ENCODE measurements around the gene CCDC28B. TPM values are rescaled to one million over a fixed set of nuclear protein-coding genes. Genes with fewer than 3 reads are reported as not detected.

CCDC28B gene
- total and polyA plus RNA-seq, 2 donors (not counting 3 experiments of a cell fraction or from before 2014, with no cell fraction given), result 12.0 to 19.1 TPM

- no peak for DNase-seq (ENCODE audit: low read depth, low spot score)
- Histone ChIP-seq H3K4me1 (ENCODE audit: control insufficient read depth, extremely low read depth, insufficient read depth, low read length) (peaks cover 22% of the 10 kb centered on the region), H4K20me1 (replicated peaks; ENCODE audit: control insufficient read depth, extremely low read depth, insufficient read depth, low read length) (no peaks in the 10 kb centered on the region), H2AFZ (ENCODE audit: low read depth, low read length) (peak overlapping the region; percentile 34), H3K9me1 (replicated peaks; ENCODE audit: control insufficient read depth, extremely low read depth, insufficient read depth, low read length) (no peaks in the 10 kb centered on the region), H3K9me3 (replicated peaks; ENCODE audit: control insufficient read depth, insufficient read depth, low read length) (no peaks in the 10 kb centered on the region), H3K27me3 (ENCODE audit: control insufficient read depth in 2 of 2, insufficient read depth in 2 of 2, low read length in 2 of 2) (no peaks in the 10 kb centered on the region), H3K36me3 (ENCODE audit: control insufficient read depth in 2 of 2, extremely low read depth in 1 of 2, insufficient read depth in 2 of 2, low read length in 2 of 2) (peaks cover 10 to 12% of the 10 kb centered on the region in 2 experiments), H3K9ac (replicated peaks; ENCODE audit: extremely low read depth, insufficient read depth, low read length) (peak overlapping the region; percentile 95), H3K27ac (ENCODE audit: insufficient read depth, low read depth, low read length) (peak overlapping the region; percentile 88), H3K4me2 (ENCODE audit: insufficient read depth, low read length) (peak overlapping the region; percentile 96), H3K4me3 (replicated peaks in 1 of 3; ENCODE audit: insufficient read depth in 1 of 3, low read depth in 1 of 3, low read length in 3 of 3) (peak overlapping the region; percentile 53 to 90 (median 89)), H3K79me2 (ENCODE audit: control insufficient read depth, insufficient read depth, low read length) (peaks cover 45% of the 10 kb centered on the region)
- intact Hi-C loops (cut with micrococcal nuclease), result loop anchor here (1.0 to 2.0 kb wide), 2 partner anchors 20 to 108 kb away; partner anchors contain the start of genes CCDC28B and TMEM39B
- peak; percentile 71 for FAIRE-seq
- dilution Hi-C loops (cut with MboI; ENCODE audit: extremely low pct_ligation_motif_present, low sequenced_read_pairs), result no loop called here
- TSS peak; percentile 36 for BruUV-seq (replicated peaks)
- POLR2A ChIA-PET, result interaction anchor here (0.6 to 2.5 kb wide), 4 partner anchors 14 to 72 kb away, joined by 3 to 9 read pairs (median 4); partner anchors contain the start of genes CCDC28B and KPNA6
- CTCF ChIA-PET, result interaction anchor here (1.1 to 2.3 kb wide), 3 partner anchors 36 to 105 kb away, joined by 4 to 13 read pairs (median 6); partner anchors contain the start of gene KPNA6
- TF ChIP-seq POLR2AphosphoS5 (IDR thresholded peaks at IDR 0.05; ENCODE audit: insufficient read depth, low read depth, low read length) (no peak), JUN (IDR thresholded peaks at IDR 0.05; ENCODE audit: borderline replicate concordance, insufficient read depth, insufficient read length, low read depth) (no peak), MYC (IDR thresholded peaks at IDR 0.05; ENCODE audit: low read depth, low read length) (no peak), EZH2 (IDR thresholded peaks at IDR 0.05; ENCODE audit: borderline replicate concordance, low read depth, low read length, severe bottlenecking) (no peak), MAX (IDR thresholded peaks at IDR 0.05; ENCODE audit: insufficient read depth, insufficient read length) (no peak), FOS (IDR thresholded peaks at IDR 0.05; ENCODE audit: borderline replicate concordance, insufficient read depth, low read length) (no peak), POLR2A (IDR thresholded peaks at IDR 0.05; ENCODE audit: low read depth, low read length) (no peak), GATA2 (IDR thresholded peaks at IDR 0.05; ENCODE audit: insufficient read depth, insufficient read length, low read depth, low read length) (no peak)
- TF ChIP-seq, protein P1, sequence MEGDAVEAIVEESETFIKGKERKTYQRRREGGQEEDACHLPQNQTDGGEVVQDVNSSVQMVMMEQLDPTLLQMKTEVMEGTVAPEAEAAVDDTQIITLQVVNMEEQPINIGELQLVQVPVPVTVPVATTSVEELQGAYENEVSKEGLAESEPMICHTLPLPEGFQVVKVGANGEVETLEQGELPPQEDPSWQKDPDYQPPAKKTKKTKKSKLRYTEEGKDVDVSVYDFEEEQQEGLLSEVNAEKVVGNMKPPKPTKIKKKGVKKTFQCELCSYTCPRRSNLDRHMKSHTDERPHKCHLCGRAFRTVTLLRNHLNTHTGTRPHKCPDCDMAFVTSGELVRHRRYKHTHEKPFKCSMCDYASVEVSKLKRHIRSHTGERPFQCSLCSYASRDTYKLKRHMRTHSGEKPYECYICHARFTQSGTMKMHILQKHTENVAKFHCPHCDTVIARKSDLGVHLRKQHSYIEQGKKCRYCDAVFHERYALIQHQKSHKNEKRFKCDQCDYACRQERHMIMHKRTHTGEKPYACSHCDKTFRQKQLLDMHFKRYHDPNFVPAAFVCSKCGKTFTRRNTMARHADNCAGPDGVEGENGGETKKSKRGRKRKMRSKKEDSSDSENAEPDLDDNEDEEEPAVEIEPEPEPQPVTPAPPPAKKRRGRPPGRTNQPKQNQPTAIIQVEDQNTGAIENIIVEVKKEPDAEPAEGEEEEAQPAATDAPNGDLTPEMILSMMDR (IDR thresholded peaks at IDR 0.05; ENCODE audit: extremely low read depth in 1 of 2, insufficient read depth in 1 of 2, low read depth in 1 of 2, low read length in 2 of 2), result no peak
These were observed 20.0 kb upstream of the CCDC28B start for GRCh38 chr1:32180186-32181060.
